HEK293 (cell line): Measurements from ENCODE around the gene TLE4.

ENCODE experiments used
- CTCF ChIA-PET: fragments of 350-600 bp; formaldehyde crosslinking; extraction: SDS; loops from one replicate; lab custom pipeline; 2021; ENCODE audit warnings: antibody characterized with exemption; lab: Yijun Ruan, JAX
- POLR2A ChIA-PET: fragments of 300-600 bp; formaldehyde crosslinking; extraction: SDS; loops from one replicate; lab custom pipeline; 2020; ENCODE audit warnings: antibody characterized with exemption, inconsistent platforms; lab: Yijun Ruan, JAX
- H3K27ac ChIP-seq: fragments of 200-500 bp; sonication (Bioruptor generic); 2 replicates; pipeline ENCODE4 v1.5.1; 2014; ENCODE audit warnings: low read depth, low read length, control low read depth, inconsistent platforms; ENCODE audit errors: extremely low read depth
- H3K36me3 ChIP-seq, 2 experiments: fragments of 200-500 bp in 1 of 2; sonication (Bioruptor generic) in 1 of 2; 1 replicate in 1 of 2; 2 replicates in 1 of 2; pipeline ENCODE4 v1.5.1; 2014 to 2017; ENCODE audit warnings: inconsistent platforms in 2 of 2, low read length in 2 of 2; ENCODE audit not compliant: control insufficient read depth in 2 of 2, insufficient read depth in 1 of 2
- H3K4me1 ChIP-seq: fragments of 200-500 bp; sonication (Bioruptor generic); 2 replicates; pipeline ENCODE4 v1.5.1; 2014; ENCODE audit warnings: mild to moderate bottlenecking, low read length, inconsistent platforms; ENCODE audit not compliant: control insufficient read depth, insufficient read depth
- H3K4me3 ChIP-seq: 2 replicates; pipeline ENCODE4 v1.5.1; 2011; ENCODE audit warnings: low read depth, mild to moderate bottlenecking, control low read depth, low read length, moderate library complexity
- H3K9me3 ChIP-seq: fragments of 200-500 bp; sonication (Bioruptor generic); 2 replicates; pipeline ENCODE4 v1.5.1; 2014; ENCODE audit warnings: low read depth, low read length, inconsistent platforms; ENCODE audit not compliant: control insufficient read depth, insufficient read depth
- ELK4 ChIP-seq: IDR thresholded peaks from 2 replicates; pipeline ENCODE4 v1.6.1; 2011; ENCODE audit warnings: mild to moderate bottlenecking, low read depth, low read length, borderline replicate concordance
- GLIS1 ChIP-seq: fragments of 450-650 bp; formaldehyde crosslinking; IDR thresholded peaks from 2 replicates; pipeline ENCODE4 v1.5.1; 2016; ENCODE audit warnings: missing biosample characterization, missing genetic modification characterization
- MEIS1 ChIP-seq: sonication (generic); formaldehyde crosslinking; IDR thresholded peaks from 2 replicates; pipeline ENCODE4 v1.8.1; 2022; ENCODE audit warnings: missing genetic modification reagents, mild to moderate bottlenecking, borderline replicate concordance
- TCF7L2 ChIP-seq: IDR thresholded peaks from 2 replicates; pipeline ENCODE4 v1.6.1; 2011; ENCODE audit warnings: low read depth, mild to moderate bottlenecking, inconsistent platforms, low read length, moderate library complexity, borderline replicate concordance
- ZBTB48 ChIP-seq: fragments of 450-650 bp; formaldehyde crosslinking; IDR thresholded peaks from 2 replicates; pipeline ENCODE4 v1.5.1; 2016; ENCODE audit warnings: missing biosample characterization, missing genetic modification characterization
- ZFP3 ChIP-seq: fragments of 450-650 bp; formaldehyde crosslinking; IDR thresholded peaks from 2 replicates; pipeline ENCODE4 v1.5.1; 2016; ENCODE audit warnings: low read depth, missing biosample characterization, missing genetic modification characterization
- ZNF157 ChIP-seq: fragments of 450-650 bp; formaldehyde crosslinking; IDR thresholded peaks from 2 replicates; pipeline ENCODE4 v1.5.1; 2016; ENCODE audit warnings: missing biosample characterization, missing genetic modification characterization
- ZNF24 ChIP-seq: fragments of 450-650 bp; formaldehyde crosslinking; IDR thresholded peaks from 2 replicates; pipeline ENCODE4 v1.5.1; 2016; ENCODE audit warnings: missing biosample characterization, missing genetic modification characterization
- ZNF26 ChIP-seq: fragments of 450-650 bp; formaldehyde crosslinking; IDR thresholded peaks from 2 replicates; pipeline ENCODE4 v1.5.1; 2016; ENCODE audit warnings: missing biosample characterization, missing genetic modification characterization
- ZNF292 ChIP-seq: fragments of 450-650 bp; formaldehyde crosslinking; IDR thresholded peaks from 2 replicates; pipeline ENCODE4 v1.5.1; 2016; ENCODE audit warnings: low read depth, missing biosample characterization, missing genetic modification characterization, borderline replicate concordance
- ZNF311 ChIP-seq: fragments of 450-650 bp; formaldehyde crosslinking; IDR thresholded peaks from 2 replicates; pipeline ENCODE4 v1.5.1; 2017; ENCODE audit warnings: missing biosample characterization, missing genetic modification characterization, borderline replicate concordance
- ZNF394 ChIP-seq: fragments of 450-650 bp; formaldehyde crosslinking; IDR thresholded peaks from 2 replicates; pipeline ENCODE4 v1.5.1; 2016; ENCODE audit warnings: missing biosample characterization, missing genetic modification characterization, mild to moderate bottlenecking, moderate library complexity, borderline replicate concordance
- ZNF404 ChIP-seq: fragments of 450-650 bp; formaldehyde crosslinking; IDR thresholded peaks from 2 replicates; pipeline ENCODE4 v1.5.1; 2017; ENCODE audit warnings: missing biosample characterization, missing genetic modification characterization
- ZNF473 ChIP-seq: fragments of 450-650 bp; formaldehyde crosslinking; IDR thresholded peaks from 2 replicates; pipeline ENCODE4 v1.5.1; 2017; ENCODE audit warnings: missing biosample characterization, missing genetic modification characterization
- ZNF514 ChIP-seq: fragments of 450-650 bp; formaldehyde crosslinking; IDR thresholded peaks from 2 replicates; pipeline ENCODE4 v1.5.1; 2016; ENCODE audit warnings: missing biosample characterization, missing genetic modification characterization
- ZNF610 ChIP-seq: fragments of 450-650 bp; formaldehyde crosslinking; IDR thresholded peaks from 2 replicates; pipeline ENCODE4 v1.5.1; 2016; ENCODE audit warnings: missing biosample characterization, missing genetic modification characterization, borderline replicate concordance
- ZNF624 ChIP-seq: fragments of 450-650 bp; formaldehyde crosslinking; IDR thresholded peaks from 2 replicates; pipeline ENCODE4 v1.5.1; 2017; ENCODE audit warnings: missing biosample characterization, missing genetic modification characterization
- TF ChIP-seq, protein P1 (sequence below): fragments of 450-650 bp; formaldehyde crosslinking; IDR thresholded peaks from 2 replicates; pipeline ENCODE4 v1.5.1; 2017; ENCODE audit warnings: missing biosample characterization, missing genetic modification characterization
- TF ChIP-seq, protein P2 (sequence below): fragments of 450-650 bp; formaldehyde crosslinking; IDR thresholded peaks from 2 replicates; pipeline ENCODE4 v1.5.1; 2016; ENCODE audit warnings: missing biosample characterization, missing genetic modification characterization

TLE4 gene

GRCh38 chr9:79672891-79673290 is 101.1 kb downstream of the TLE4 start:
- ChIA-PET POLR2A (no interaction called here), CTCF (no interaction called here)
- no peaks in the 10 kb centered on the region for H3K4me1 ChIP-seq
- peaks cover 0 to 10% of the 10 kb centered on the region in 2 experiments; a peak in 1 of 3 replicates for H3K36me3 ChIP-seq
- H3K9me3 ChIP-seq = no peaks in the 10 kb centered on the region
- TF ChIP-seq ZNF292 (tag by site-specific recombination) = no peak
- no peak for TF ChIP-seq ZNF473 (tag by site-specific recombination)
- TF ChIP-seq ZNF404 (tag by site-specific recombination) = no peak
- no peak for TF ChIP-seq ZNF514 (tag by site-specific recombination)
- TF ChIP-seq ZBTB48 (tag by site-specific recombination) = no peak
- no peak for TF ChIP-seq ZNF311 (tag by site-specific recombination)
- no peak for TF ChIP-seq ZNF26 (tag by site-specific recombination)
- TF ChIP-seq ZNF610 (tag by site-specific recombination) = no peak
- no peak for TF ChIP-seq ZFP3 (tag by site-specific recombination)
- TF ChIP-seq, protein P1, sequence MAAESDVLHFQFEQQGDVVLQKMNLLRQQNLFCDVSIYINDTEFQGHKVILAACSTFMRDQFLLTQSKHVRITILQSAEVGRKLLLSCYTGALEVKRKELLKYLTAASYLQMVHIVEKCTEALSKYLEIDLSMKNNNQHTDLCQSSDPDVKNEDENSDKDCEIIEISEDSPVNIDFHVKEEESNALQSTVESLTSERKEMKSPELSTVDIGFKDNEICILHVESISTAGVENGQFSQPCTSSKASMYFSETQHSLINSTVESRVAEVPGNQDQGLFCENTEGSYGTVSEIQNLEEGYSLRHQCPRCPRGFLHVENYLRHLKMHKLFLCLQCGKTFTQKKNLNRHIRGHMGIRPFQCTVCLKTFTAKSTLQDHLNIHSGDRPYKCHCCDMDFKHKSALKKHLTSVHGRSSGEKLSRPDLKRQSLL = no peak
- TF ChIP-seq ZNF624 (tag by site-specific recombination) = no peak
- TF ChIP-seq ZNF24 (tag by site-specific recombination) = no peak
- no peak for TF ChIP-seq ZNF157 (tag by site-specific recombination)
- no peak for TF ChIP-seq MEIS1
- H3K27ac ChIP-seq = no peak overlapping the region
- no peak overlapping the region for H3K4me3 ChIP-seq

- H3K4me3 ChIP-seq = no peak overlapping the region
- H3K36me3 ChIP-seq = peaks cover 0 to 9% of the 10 kb centered on the region in 2 experiments; a peak in 1 of 3 replicates
- 0 out of 2 replicates have a peak, but pooled peaks have one; percentile 7 for TF ChIP-seq TCF7L2
- TF ChIP-seq, protein P2, sequence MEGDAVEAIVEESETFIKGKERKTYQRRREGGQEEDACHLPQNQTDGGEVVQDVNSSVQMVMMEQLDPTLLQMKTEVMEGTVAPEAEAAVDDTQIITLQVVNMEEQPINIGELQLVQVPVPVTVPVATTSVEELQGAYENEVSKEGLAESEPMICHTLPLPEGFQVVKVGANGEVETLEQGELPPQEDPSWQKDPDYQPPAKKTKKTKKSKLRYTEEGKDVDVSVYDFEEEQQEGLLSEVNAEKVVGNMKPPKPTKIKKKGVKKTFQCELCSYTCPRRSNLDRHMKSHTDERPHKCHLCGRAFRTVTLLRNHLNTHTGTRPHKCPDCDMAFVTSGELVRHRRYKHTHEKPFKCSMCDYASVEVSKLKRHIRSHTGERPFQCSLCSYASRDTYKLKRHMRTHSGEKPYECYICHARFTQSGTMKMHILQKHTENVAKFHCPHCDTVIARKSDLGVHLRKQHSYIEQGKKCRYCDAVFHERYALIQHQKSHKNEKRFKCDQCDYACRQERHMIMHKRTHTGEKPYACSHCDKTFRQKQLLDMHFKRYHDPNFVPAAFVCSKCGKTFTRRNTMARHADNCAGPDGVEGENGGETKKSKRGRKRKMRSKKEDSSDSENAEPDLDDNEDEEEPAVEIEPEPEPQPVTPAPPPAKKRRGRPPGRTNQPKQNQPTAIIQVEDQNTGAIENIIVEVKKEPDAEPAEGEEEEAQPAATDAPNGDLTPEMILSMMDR (tag by site-specific recombination) = no peak
- TF ChIP-seq GLIS1 = 0 out of 2 replicates have a peak, but pooled peaks have one; percentile 20
- TF ChIP-seq ELK4 = peak; percentile 6; the same call in 1 of the 2 replicates
- no peak for TF ChIP-seq ZNF394 (tag by site-specific recombination)
- H3K4me1 ChIP-seq = no peaks in the 10 kb centered on the region
- ChIA-PET POLR2A (no interaction called here), CTCF (interaction anchor here (0.5 kb wide), 1 partner anchor 531 kb away, joined by 3 read pairs; no protein-coding TSS in a partner anchor)
- H3K27ac ChIP-seq = no peak overlapping the region
- H3K9me3 ChIP-seq = no peaks in the 10 kb centered on the region
These were observed 101.8 kb downstream of the TLE4 start for GRCh38 chr9:79673614-79674013.
